Eye (tissue), 1 donor: ENCODE data around the gene PAMR1.
"Not testable (repeated sequence)": the region's sequence is repeated elsewhere in the genome, so short reads cannot be mapped to it uniquely, and the experiment has no call there.

ENCODE experiments used
- DNase-seq: peaks from one replicate; pipeline ENCODE4 v3.0.0-alpha.2; 2015

PAMR1 gene

GRCh38 chr11:35525501-35526175 is at the start of gene PAMR1:
TSS of gene PAMR1 (minus strand) at chr11:35525616. CDS start at chr11:35525585, 31 bp downstream.
- DNase-seq: peak; percentile 71

GRCh38 chr11:35571696-35572095 is 46.3 kb upstream of the PAMR1 start:
- no peak for DNase-seq

GRCh38 chr11:35567737-35568465 is 42.5 kb upstream of the PAMR1 start:
- DNase-seq: no peak

GRCh38 chr11:35566885-35567284 is 41.5 kb upstream of the PAMR1 start:
- no peak for DNase-seq

- no peak for DNase-seq
Measured at GRCh38 chr11:35566181-35566580, 40.8 kb upstream of the PAMR1 start.

GRCh38 chr11:35564245-35564595 is 38.8 kb upstream of the PAMR1 start:
- DNase-seq: no peak

- peak; percentile 48 for DNase-seq
Measured at GRCh38 chr11:35563484-35564244, 38.2 kb upstream of the PAMR1 start.

- DNase-seq: no peak
Measured at GRCh38 chr11:35559949-35560348, 34.5 kb upstream of the PAMR1 start.

GRCh38 chr11:35558513-35558912 is 33.1 kb upstream of the PAMR1 start:
- no peak for DNase-seq

GRCh38 chr11:35555488-35555887 is 30.1 kb upstream of the PAMR1 start:
- no peak for DNase-seq

GRCh38 chr11:35554491-35555437 is 29.3 kb upstream of the PAMR1 start:
- no peak for DNase-seq

GRCh38 chr11:35553831-35554230 is 28.4 kb upstream of the PAMR1 start:
- no peak for DNase-seq

GRCh38 chr11:35553021-35553420 is 27.6 kb upstream of the PAMR1 start:
- no peak for DNase-seq

GRCh38 chr11:35552616-35553015 is 27.2 kb upstream of the PAMR1 start:
- no peak for DNase-seq

GRCh38 chr11:35550374-35551036 is 25.1 kb upstream of the PAMR1 start:
- no peak for DNase-seq

GRCh38 chr11:35549787-35550186 is 24.4 kb upstream of the PAMR1 start:
- DNase-seq: peak; percentile 60

- peak; percentile 64 for DNase-seq
Measured at GRCh38 chr11:35548925-35549561, 23.6 kb upstream of the PAMR1 start.

GRCh38 chr11:35547995-35548394 is 22.6 kb upstream of the PAMR1 start:
- not testable (repeated sequence) for DNase-seq

GRCh38 chr11:35546317-35546716 is 20.9 kb upstream of the PAMR1 start:
- no peak for DNase-seq

GRCh38 chr11:35545391-35546003 is 20.1 kb upstream of the PAMR1 start:
- no peak for DNase-seq

- no peak for DNase-seq
Measured at GRCh38 chr11:35543481-35543880, 18.1 kb upstream of the PAMR1 start.
